ENCODE results near the gene KCNJ6. TPM values are rescaled to one million over a fixed set of nuclear protein-coding genes. Genes with fewer than 3 reads are reported as not detected.

KCNJ6 gene
- polyA plus RNA-seq, 1 of the 3 experiments (the other 2 are of a cell fraction) = not detected

DNA sequence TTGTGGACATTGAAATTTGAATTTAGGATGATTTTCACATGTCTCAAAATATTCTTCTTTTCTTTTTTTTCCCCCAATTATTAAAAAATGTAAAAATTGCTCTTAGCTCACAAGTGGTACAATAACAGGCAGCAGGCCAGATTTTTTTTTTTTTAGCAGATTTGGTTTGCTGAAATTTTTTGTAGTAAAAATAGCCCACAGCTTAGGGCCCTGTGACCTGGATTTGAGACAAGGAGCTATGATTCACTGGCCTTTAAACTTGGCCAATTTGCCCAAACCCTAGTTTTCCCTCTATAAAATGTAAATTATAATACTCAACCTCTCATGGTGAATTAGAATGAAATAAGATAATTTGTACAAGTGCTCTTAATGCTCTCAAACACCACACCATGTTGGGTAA, 295.9 kb downstream of the KCNJ6 start:
- Histone ChIP-seq H3K27me3 (ENCODE audit: insufficient read depth) (peaks cover 20% of the 10 kb centered on the region; the same call in 1 of the 2 replicates), H3K9me3 (no peaks in the 10 kb centered on the region), H3K4me1 (ENCODE audit: control insufficient read depth in 1 of 2, insufficient read depth in 2 of 2, low read depth in 1 of 2, low read length in 1 of 2) (no peaks in the 10 kb centered on the region), H3K4me3 (ENCODE audit: low read depth in 2 of 2, low read length in 1 of 2) (no peak overlapping the region), H4K20me1 (ENCODE audit: insufficient read depth) (no peaks in the 10 kb centered on the region), H3K4me2 (no peak overlapping the region), H3F3A (replicated peaks; ENCODE audit: insufficient read depth) (no peaks in the 10 kb centered on the region), H3K9me2 (no peaks in the 10 kb centered on the region), H2AFZ (ENCODE audit: low read depth) (no peak overlapping the region), H3K27ac (ENCODE audit: low read depth in 2 of 2, low read length in 1 of 2) (no peak overlapping the region), H3K79me2 (ENCODE audit: insufficient read depth) (no peaks in the 10 kb centered on the region), H3K36me3 (replicated peaks in 1 of 2; ENCODE audit: control insufficient read depth in 1 of 2, insufficient read depth in 2 of 2, low read length in 1 of 2) (no peaks in the 10 kb centered on the region), H3K9ac (no peak overlapping the region)
- ChIA-PET POLR2A (no interaction called here), CTCF (interaction anchor here (1.1 kb wide), 1 partner anchor 45 kb away, joined by 3 read pairs; no protein-coding TSS in a partner anchor)
- DNase-seq = no peak
- TF ChIP-seq, protein P1, sequence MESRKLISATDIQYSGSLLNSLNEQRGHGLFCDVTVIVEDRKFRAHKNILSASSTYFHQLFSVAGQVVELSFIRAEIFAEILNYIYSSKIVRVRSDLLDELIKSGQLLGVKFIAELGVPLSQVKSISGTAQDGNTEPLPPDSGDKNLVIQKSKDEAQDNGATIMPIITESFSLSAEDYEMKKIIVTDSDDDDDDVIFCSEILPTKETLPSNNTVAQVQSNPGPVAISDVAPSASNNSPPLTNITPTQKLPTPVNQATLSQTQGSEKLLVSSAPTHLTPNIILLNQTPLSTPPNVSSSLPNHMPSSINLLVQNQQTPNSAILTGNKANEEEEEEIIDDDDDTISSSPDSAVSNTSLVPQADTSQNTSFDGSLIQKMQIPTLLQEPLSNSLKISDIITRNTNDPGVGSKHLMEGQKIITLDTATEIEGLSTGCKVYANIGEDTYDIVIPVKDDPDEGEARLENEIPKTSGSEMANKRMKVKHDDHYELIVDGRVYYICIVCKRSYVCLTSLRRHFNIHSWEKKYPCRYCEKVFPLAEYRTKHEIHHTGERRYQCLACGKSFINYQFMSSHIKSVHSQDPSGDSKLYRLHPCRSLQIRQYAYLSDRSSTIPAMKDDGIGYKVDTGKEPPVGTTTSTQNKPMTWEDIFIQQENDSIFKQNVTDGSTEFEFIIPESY (IDR thresholded peaks at IDR 0.05; ENCODE audit: borderline replicate concordance, low read depth) = no peak
- TF ChIP-seq FOXJ3 (CRISPR knock-in tag; IDR thresholded peaks at IDR 0.05) (no peak), RCOR1 (IDR thresholded peaks at IDR 0.05; ENCODE audit: low read length) (no peak), CHD2 (IDR thresholded peaks at IDR 0.05; ENCODE audit: low read length, partially characterized antibody) (no peak), TCF12 (IDR thresholded peaks at IDR 0.05) (no peak), FOXM1 (IDR thresholded peaks at IDR 0.05; ENCODE audit: low read depth) (no peak), EZH2phosphoT487 (IDR thresholded peaks at IDR 0.05; ENCODE audit: borderline replicate concordance, low read depth) (no peak)
- TF ChIP-seq, protein P2, sequence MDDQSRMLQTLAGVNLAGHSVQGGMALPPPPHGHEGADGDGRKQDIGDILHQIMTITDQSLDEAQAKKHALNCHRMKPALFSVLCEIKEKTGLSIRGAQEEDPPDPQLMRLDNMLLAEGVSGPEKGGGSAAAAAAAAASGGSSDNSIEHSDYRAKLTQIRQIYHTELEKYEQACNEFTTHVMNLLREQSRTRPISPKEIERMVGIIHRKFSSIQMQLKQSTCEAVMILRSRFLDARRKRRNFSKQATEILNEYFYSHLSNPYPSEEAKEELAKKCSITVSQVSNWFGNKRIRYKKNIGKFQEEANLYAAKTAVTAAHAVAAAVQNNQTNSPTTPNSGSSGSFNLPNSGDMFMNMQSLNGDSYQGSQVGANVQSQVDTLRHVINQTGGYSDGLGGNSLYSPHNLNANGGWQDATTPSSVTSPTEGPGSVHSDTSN (IDR thresholded peaks at IDR 0.05) = no peak
- TF ChIP-seq, protein P3, sequence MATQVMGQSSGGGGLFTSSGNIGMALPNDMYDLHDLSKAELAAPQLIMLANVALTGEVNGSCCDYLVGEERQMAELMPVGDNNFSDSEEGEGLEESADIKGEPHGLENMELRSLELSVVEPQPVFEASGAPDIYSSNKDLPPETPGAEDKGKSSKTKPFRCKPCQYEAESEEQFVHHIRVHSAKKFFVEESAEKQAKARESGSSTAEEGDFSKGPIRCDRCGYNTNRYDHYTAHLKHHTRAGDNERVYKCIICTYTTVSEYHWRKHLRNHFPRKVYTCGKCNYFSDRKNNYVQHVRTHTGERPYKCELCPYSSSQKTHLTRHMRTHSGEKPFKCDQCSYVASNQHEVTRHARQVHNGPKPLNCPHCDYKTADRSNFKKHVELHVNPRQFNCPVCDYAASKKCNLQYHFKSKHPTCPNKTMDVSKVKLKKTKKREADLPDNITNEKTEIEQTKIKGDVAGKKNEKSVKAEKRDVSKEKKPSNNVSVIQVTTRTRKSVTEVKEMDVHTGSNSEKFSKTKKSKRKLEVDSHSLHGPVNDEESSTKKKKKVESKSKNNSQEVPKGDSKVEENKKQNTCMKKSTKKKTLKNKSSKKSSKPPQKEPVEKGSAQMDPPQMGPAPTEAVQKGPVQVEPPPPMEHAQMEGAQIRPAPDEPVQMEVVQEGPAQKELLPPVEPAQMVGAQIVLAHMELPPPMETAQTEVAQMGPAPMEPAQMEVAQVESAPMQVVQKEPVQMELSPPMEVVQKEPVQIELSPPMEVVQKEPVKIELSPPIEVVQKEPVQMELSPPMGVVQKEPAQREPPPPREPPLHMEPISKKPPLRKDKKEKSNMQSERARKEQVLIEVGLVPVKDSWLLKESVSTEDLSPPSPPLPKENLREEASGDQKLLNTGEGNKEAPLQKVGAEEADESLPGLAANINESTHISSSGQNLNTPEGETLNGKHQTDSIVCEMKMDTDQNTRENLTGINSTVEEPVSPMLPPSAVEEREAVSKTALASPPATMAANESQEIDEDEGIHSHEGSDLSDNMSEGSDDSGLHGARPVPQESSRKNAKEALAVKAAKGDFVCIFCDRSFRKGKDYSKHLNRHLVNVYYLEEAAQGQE (IDR thresholded peaks at IDR 0.05; ENCODE audit: low read depth, low read length) = no peak
- TF ChIP-seq, protein P4, sequence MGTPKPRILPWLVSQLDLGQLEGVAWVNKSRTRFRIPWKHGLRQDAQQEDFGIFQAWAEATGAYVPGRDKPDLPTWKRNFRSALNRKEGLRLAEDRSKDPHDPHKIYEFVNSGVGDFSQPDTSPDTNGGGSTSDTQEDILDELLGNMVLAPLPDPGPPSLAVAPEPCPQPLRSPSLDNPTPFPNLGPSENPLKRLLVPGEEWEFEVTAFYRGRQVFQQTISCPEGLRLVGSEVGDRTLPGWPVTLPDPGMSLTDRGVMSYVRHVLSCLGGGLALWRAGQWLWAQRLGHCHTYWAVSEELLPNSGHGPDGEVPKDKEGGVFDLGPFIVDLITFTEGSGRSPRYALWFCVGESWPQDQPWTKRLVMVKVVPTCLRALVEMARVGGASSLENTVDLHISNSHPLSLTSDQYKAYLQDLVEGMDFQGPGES (IDR thresholded peaks at IDR 0.05; ENCODE audit: low read depth, low read length) = no peak
